DND-41 (cell line): Measurements from ENCODE around the gene BCKDHB.

Experiments used
- ATAC-seq: fragments of 200-7000 bp; cut with Tn5 transposase; 3 replicates; pipeline ENCODE4 v1.9.1; 2021; ENCODE audit warnings: low read depth; ENCODE audit not compliant: insufficient read depth
- DNase-seq: peaks from one replicate; pipeline ENCODE4 v3.0.0-alpha.2; 2020
- H2AFZ ChIP-seq: 2 replicates; pipeline ENCODE4 v1.6.0; 2012; ENCODE audit warnings: low read depth, low read length
- H3K27ac ChIP-seq: 2 replicates; pipeline ENCODE4 v1.5.1; 2012; ENCODE audit warnings: low read length, inconsistent platforms
- H3K27me3 ChIP-seq: fragments of 200-600 bp; sonication (generic); 2 replicates; pipeline ENCODE4 v1.6.0; 2012; ENCODE audit warnings: low read length, mild to moderate bottlenecking, inconsistent platforms; ENCODE audit not compliant: insufficient read depth, poor library complexity
- H3K36me3 ChIP-seq: 2 replicates; pipeline ENCODE4 v1.5.1; 2012; ENCODE audit warnings: low read length, inconsistent platforms; ENCODE audit not compliant: insufficient read depth
- H3K4me1 ChIP-seq: 2 replicates; pipeline ENCODE4 v1.5.1; 2012; ENCODE audit warnings: mild to moderate bottlenecking, low read length; ENCODE audit not compliant: insufficient read depth
- H3K4me2 ChIP-seq: 2 replicates; pipeline ENCODE4 v1.6.0; 2012; ENCODE audit warnings: mild to moderate bottlenecking, moderate library complexity, low read length, inconsistent platforms; ENCODE audit not compliant: insufficient read depth
- H3K4me3 ChIP-seq, 2 experiments: fragments of 200-600 bp in 1 of 2; shearing (Covaris generic) in 1 of 2; 2 replicates each; pipeline ENCODE4 v1.5.1; 2012 to 2016; ENCODE audit warnings: inconsistent platforms in 2 of 2, low read length in 2 of 2, mild to moderate bottlenecking in 2 of 2, low read depth in 1 of 2, moderate library complexity in 1 of 2
- H3K79me2 ChIP-seq: 2 replicates; pipeline ENCODE4 v1.6.0; 2012; ENCODE audit warnings: low read length, inconsistent platforms; ENCODE audit not compliant: insufficient read depth
- H3K9ac ChIP-seq: 2 replicates; pipeline ENCODE4 v1.6.0; 2012; ENCODE audit warnings: low read depth, mild to moderate bottlenecking, inconsistent platforms, low read length, moderate library complexity
- H3K9me3 ChIP-seq: 2 replicates; pipeline ENCODE4 v1.5.1; 2012; ENCODE audit warnings: low read length, moderate library complexity, mild to moderate bottlenecking, inconsistent platforms; ENCODE audit not compliant: insufficient read depth, severe bottlenecking
- H4K20me1 ChIP-seq: 2 replicates; pipeline ENCODE4 v1.6.0; 2012; ENCODE audit warnings: low read length; ENCODE audit not compliant: insufficient read depth
- EZH2 ChIP-seq: IDR thresholded peaks from 3 replicates; pipeline ENCODE4 v1.6.1; 2012; ENCODE audit warnings: borderline replicate concordance, low read depth, mild to moderate bottlenecking, moderate library complexity, low read length, inconsistent platforms; ENCODE audit not compliant: severe bottlenecking
- TF ChIP-seq, protein P1 (sequence below): IDR thresholded peaks from 2 replicates; pipeline ENCODE4 v1.5.1; 2012; ENCODE audit warnings: borderline replicate concordance, low read length, moderate library complexity, mild to moderate bottlenecking; ENCODE audit not compliant: poor library complexity, severe bottlenecking; ENCODE audit errors: extremely low read depth

BCKDHB gene

DNA sequence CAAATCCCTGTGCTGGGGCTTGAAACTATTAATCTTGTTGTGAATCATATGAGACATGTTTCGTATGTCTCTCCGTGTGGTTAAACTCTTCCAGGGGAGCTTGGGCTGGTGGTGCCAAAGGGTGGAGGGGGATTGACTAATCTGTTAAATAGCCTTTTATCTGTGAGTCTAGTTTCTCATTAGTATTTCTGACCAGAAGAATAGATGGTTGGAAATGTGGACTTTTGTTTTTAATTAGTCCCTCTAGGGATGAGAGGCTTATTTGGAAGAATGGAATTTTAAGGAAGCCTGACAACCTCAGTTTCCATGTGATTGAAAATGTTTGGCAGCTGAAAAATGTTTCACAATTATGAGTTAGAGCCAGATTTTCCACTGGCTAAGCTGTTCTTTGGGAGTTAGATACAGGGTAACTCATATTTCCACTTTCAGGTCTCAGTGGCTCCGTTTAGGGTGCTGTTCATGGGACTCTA lies 117.3 kb downstream of the BCKDHB start:
- Histone ChIP-seq H3K4me1 (no peaks in the 10 kb centered on the region), H3K27me3 (no peaks in the 10 kb centered on the region), H2AFZ (no peak overlapping the region), H3K9me3 (no peaks in the 10 kb centered on the region), H3K27ac (no peak overlapping the region), H3K4me2 (no peak overlapping the region), H3K9ac (no peak overlapping the region), H3K36me3 (peaks cover 8% of the 10 kb centered on the region; the same call in 1 of the 2 replicates), H3K79me2 (no peaks in the 10 kb centered on the region), H3K4me3 (no peak overlapping the region), H4K20me1 (no peaks in the 10 kb centered on the region)
- no peak for TF ChIP-seq EZH2
- TF ChIP-seq, protein P1, sequence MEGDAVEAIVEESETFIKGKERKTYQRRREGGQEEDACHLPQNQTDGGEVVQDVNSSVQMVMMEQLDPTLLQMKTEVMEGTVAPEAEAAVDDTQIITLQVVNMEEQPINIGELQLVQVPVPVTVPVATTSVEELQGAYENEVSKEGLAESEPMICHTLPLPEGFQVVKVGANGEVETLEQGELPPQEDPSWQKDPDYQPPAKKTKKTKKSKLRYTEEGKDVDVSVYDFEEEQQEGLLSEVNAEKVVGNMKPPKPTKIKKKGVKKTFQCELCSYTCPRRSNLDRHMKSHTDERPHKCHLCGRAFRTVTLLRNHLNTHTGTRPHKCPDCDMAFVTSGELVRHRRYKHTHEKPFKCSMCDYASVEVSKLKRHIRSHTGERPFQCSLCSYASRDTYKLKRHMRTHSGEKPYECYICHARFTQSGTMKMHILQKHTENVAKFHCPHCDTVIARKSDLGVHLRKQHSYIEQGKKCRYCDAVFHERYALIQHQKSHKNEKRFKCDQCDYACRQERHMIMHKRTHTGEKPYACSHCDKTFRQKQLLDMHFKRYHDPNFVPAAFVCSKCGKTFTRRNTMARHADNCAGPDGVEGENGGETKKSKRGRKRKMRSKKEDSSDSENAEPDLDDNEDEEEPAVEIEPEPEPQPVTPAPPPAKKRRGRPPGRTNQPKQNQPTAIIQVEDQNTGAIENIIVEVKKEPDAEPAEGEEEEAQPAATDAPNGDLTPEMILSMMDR, result no peak
- DNase-seq (no peak), ATAC-seq (no peak)

GRCh38 chr6:80226151-80226550 lies 119.7 kb downstream of the BCKDHB start:
- DNase-seq (no peak), ATAC-seq (no peak)
- Histone ChIP-seq H4K20me1 (no peaks in the 10 kb centered on the region), H3K9ac (no peak overlapping the region), H3K27ac (no peak overlapping the region), H3K79me2 (no peaks in the 10 kb centered on the region), H3K27me3 (no peaks in the 10 kb centered on the region), H3K36me3 (0 out of 2 replicates have a peak, but pooled peaks cover 3% of the 10 kb centered on the region), H2AFZ (no peak overlapping the region), H3K4me3 (no peak overlapping the region), H3K4me1 (no peaks in the 10 kb centered on the region), H3K4me2 (no peak overlapping the region), H3K9me3 (no peaks in the 10 kb centered on the region)
- TF ChIP-seq, protein P1, result no peak
- TF ChIP-seq EZH2, result no peak

- Histone ChIP-seq H3K27me3 (no peaks in the 10 kb centered on the region), H3K4me2 (no peak overlapping the region), H4K20me1 (no peaks in the 10 kb centered on the region), H3K9me3 (no peaks in the 10 kb centered on the region), H3K4me1 (no peaks in the 10 kb centered on the region), H3K27ac (no peak overlapping the region), H3K4me3 (no peak overlapping the region), H2AFZ (no peak overlapping the region), H3K36me3 (0 out of 2 replicates have a peak, but pooled peaks cover 3% of the 10 kb centered on the region), H3K79me2 (no peaks in the 10 kb centered on the region), H3K9ac (no peak overlapping the region)
- no peak for DNase-seq
- ATAC-seq, result no peak
- no peak for TF ChIP-seq EZH2
- TF ChIP-seq, protein P1, result no peak
These were observed 120.2 kb downstream of the BCKDHB start for GRCh38 chr6:80226699-80227098.
